Measurements from ENCODE around the gene MACROH2A2.

DNA sequence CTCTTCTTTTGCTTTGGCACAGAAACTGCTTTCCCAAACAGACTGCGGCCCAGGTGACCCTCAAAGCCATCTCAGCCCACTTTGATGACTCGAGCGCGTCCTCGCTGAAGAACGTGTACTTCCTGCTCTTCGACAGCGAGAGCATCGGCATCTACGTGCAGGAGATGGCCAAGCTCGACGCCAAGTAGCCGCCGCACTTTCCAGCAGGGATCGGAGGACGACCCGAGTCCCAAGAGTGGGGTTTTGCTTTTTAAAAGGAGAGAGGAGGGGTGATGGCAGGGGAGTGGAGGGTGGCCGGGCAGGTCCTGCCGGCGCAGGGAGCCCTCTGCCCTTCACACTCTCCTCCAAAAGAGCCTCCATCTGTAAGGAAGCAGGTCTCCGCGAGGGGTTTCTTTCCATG, 58.9 kb downstream of the MACROH2A2 start:
- TF ChIP-seq, protein P1, sequence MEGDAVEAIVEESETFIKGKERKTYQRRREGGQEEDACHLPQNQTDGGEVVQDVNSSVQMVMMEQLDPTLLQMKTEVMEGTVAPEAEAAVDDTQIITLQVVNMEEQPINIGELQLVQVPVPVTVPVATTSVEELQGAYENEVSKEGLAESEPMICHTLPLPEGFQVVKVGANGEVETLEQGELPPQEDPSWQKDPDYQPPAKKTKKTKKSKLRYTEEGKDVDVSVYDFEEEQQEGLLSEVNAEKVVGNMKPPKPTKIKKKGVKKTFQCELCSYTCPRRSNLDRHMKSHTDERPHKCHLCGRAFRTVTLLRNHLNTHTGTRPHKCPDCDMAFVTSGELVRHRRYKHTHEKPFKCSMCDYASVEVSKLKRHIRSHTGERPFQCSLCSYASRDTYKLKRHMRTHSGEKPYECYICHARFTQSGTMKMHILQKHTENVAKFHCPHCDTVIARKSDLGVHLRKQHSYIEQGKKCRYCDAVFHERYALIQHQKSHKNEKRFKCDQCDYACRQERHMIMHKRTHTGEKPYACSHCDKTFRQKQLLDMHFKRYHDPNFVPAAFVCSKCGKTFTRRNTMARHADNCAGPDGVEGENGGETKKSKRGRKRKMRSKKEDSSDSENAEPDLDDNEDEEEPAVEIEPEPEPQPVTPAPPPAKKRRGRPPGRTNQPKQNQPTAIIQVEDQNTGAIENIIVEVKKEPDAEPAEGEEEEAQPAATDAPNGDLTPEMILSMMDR (IDR thresholded peaks at IDR 0.05; ENCODE audit: insufficient read depth, low read depth, low read length): no peak
- TF ChIP-seq EZH2 (IDR thresholded peaks at IDR 0.05; ENCODE audit: insufficient read depth, low read length): no peak

Data from astrocyte (in vitro differentiated cells and primary cell).